Astrocyte (in vitro differentiated cells and primary cell): ENCODE data around the gene PNLIP. TPM values are rescaled to one million over a fixed set of nuclear protein-coding genes. Genes with fewer than 3 reads are reported as not detected.

Experiments
- DNase-seq: peaks from one replicate; pipeline ENCODE4 v3.0.0-alpha.2; 2010; ENCODE audit warnings: low read depth
- FAIRE-seq: peaks from 2 replicates; lab custom pipeline; 2011; peaks lifted over from hg19 to GRCh38; lab: Jason Lieb, UNC
- H2AFZ ChIP-seq: 2 replicates; pipeline ENCODE4 v1.6.0; 2012; ENCODE audit warnings: low read depth, low read length, inconsistent platforms
- H3K27ac ChIP-seq: 2 replicates; pipeline ENCODE4 v1.5.1; 2011; ENCODE audit warnings: low read depth, low read length, inconsistent platforms
- H3K27me3 ChIP-seq: 2 replicates; pipeline ENCODE4 v1.6.0; 2011; ENCODE audit warnings: low read length, inconsistent platforms; ENCODE audit not compliant: insufficient read depth
- H3K36me3 ChIP-seq: 2 replicates; pipeline ENCODE4 v1.5.1; 2011; ENCODE audit warnings: low read length, inconsistent platforms; ENCODE audit not compliant: insufficient read depth
- H3K4me1 ChIP-seq: 2 replicates; pipeline ENCODE4 v1.5.1; 2011; ENCODE audit warnings: low read length, inconsistent platforms; ENCODE audit not compliant: insufficient read depth
- H3K4me2 ChIP-seq: 2 replicates; pipeline ENCODE4 v1.6.0; 2012; ENCODE audit warnings: low read length, inconsistent platforms
- H3K4me3 ChIP-seq: 2 replicates; pipeline ENCODE4 v1.5.1; 2011; ENCODE audit warnings: low read depth, mild to moderate bottlenecking, low read length, inconsistent platforms; ENCODE audit not compliant: insufficient read depth
- H3K79me2 ChIP-seq: 2 replicates; pipeline ENCODE4 v1.6.0; 2012; ENCODE audit warnings: mild to moderate bottlenecking, low read length, inconsistent platforms; ENCODE audit not compliant: insufficient read depth
- H3K9ac ChIP-seq: 2 replicates; pipeline ENCODE4 v1.6.0; 2012; ENCODE audit warnings: mild to moderate bottlenecking, low read length, inconsistent platforms
- H3K9me3 ChIP-seq: 2 replicates; pipeline ENCODE4 v1.5.1; 2012; ENCODE audit warnings: low read depth, mild to moderate bottlenecking, low read length, inconsistent platforms; ENCODE audit not compliant: insufficient read depth
- H4K20me1 ChIP-seq: 2 replicates; pipeline ENCODE4 v1.6.0; 2012; ENCODE audit warnings: low read length, inconsistent platforms; ENCODE audit not compliant: insufficient read depth
- H3K27ac Mint-ChIP-seq: one replicate; pipeline ENCODE4 v1.8.0; 2021; ENCODE audit warnings: mild to moderate bottlenecking, mixed read lengths; ENCODE audit not compliant: unreplicated experiment
- H3K27me3 Mint-ChIP-seq: one replicate; pipeline ENCODE4 v1.8.0; 2021; ENCODE audit warnings: low read depth, mixed read lengths; ENCODE audit not compliant: unreplicated experiment
- H3K36me3 Mint-ChIP-seq: one replicate; pipeline ENCODE4 v1.8.0; 2021; ENCODE audit warnings: low read depth, mixed read lengths; ENCODE audit not compliant: unreplicated experiment
- H3K4me1 Mint-ChIP-seq: one replicate; pipeline ENCODE4 v1.8.0; 2021; ENCODE audit warnings: low read depth, mixed read lengths; ENCODE audit not compliant: unreplicated experiment
- H3K4me3 Mint-ChIP-seq: one replicate; pipeline ENCODE4 v1.8.0; 2021; ENCODE audit warnings: mild to moderate bottlenecking, moderate library complexity, mixed read lengths; ENCODE audit not compliant: unreplicated experiment
- H3K9me3 Mint-ChIP-seq: one replicate; pipeline ENCODE4 v1.8.0; 2021; ENCODE audit warnings: mild to moderate bottlenecking, mixed read lengths; ENCODE audit not compliant: unreplicated experiment
- CTCF ChIP-seq: IDR thresholded peaks from 2 replicates; pipeline ENCODE4 v1.5.1; 2011; ENCODE audit warnings: low read depth, mild to moderate bottlenecking, inconsistent platforms, low read length, moderate library complexity; ENCODE audit not compliant: insufficient read depth
- EZH2 ChIP-seq: IDR thresholded peaks from 2 replicates; pipeline ENCODE4 v1.6.1; 2012; ENCODE audit warnings: mild to moderate bottlenecking, low read length, inconsistent platforms; ENCODE audit not compliant: insufficient read depth
- total RNA-seq: library from RNA; stranded (reverse); gene quantifications from 2 replicates; pipeline ENCODE4 v1.2.1, GENCODE V29; 2021

Gene PNLIP
- total RNA-seq, 1 donor from 2014 or later = not detected

GRCh38 chr10:116522803-116523381 is 22.8 kb upstream of the PNLIP start:
- no peaks in the 10 kb centered on the region for H3K36me3 ChIP-seq
- no peak overlapping the region for H3K9ac ChIP-seq
- H2AFZ ChIP-seq = no peak overlapping the region
- H3K4me1 Mint-ChIP-seq = peaks cover 12% of the 10 kb centered on the region
- H3K36me3 Mint-ChIP-seq = no peaks in the 10 kb centered on the region
- no peak overlapping the region for H3K4me2 ChIP-seq
- no peaks in the 10 kb centered on the region for H4K20me1 ChIP-seq
- FAIRE-seq (no peak), DNase-seq (no peak)
- H3K4me3 ChIP-seq = no peak overlapping the region
- H3K4me1 ChIP-seq = no peaks in the 10 kb centered on the region
- no peak overlapping the region for H3K4me3 Mint-ChIP-seq
- H3K9me3 Mint-ChIP-seq = no peaks in the 10 kb centered on the region
- no peaks in the 10 kb centered on the region for H3K79me2 ChIP-seq
- no peak for TF ChIP-seq CTCF
- no peak for TF ChIP-seq EZH2
- H3K27me3 ChIP-seq = no peaks in the 10 kb centered on the region
- no peaks in the 10 kb centered on the region for H3K27me3 Mint-ChIP-seq
- no peaks in the 10 kb centered on the region for H3K9me3 ChIP-seq
- H3K27ac ChIP-seq = no peak overlapping the region
- H3K27ac Mint-ChIP-seq = peak overlapping the region; percentile 47

GRCh38 chr10:116524736-116525135 is 21.0 kb upstream of the PNLIP start:
- no peak overlapping the region for H2AFZ ChIP-seq
- H4K20me1 ChIP-seq = no peaks in the 10 kb centered on the region
- H3K4me3 ChIP-seq = no peak overlapping the region
- no peaks in the 10 kb centered on the region for H3K9me3 ChIP-seq
- H3K27me3 Mint-ChIP-seq = peaks cover 4% of the 10 kb centered on the region
- no peak for TF ChIP-seq EZH2
- TF ChIP-seq CTCF = no peak
- DNase-seq (no peak), FAIRE-seq (no peak)
- no peak overlapping the region for H3K4me2 ChIP-seq
- H3K9ac ChIP-seq = no peak overlapping the region
- H3K79me2 ChIP-seq = no peaks in the 10 kb centered on the region
- peaks cover 18% of the 10 kb centered on the region for H3K4me1 Mint-ChIP-seq
- no peak overlapping the region for H3K27ac Mint-ChIP-seq
- H3K27ac ChIP-seq = no peak overlapping the region
- no peaks in the 10 kb centered on the region for H3K36me3 ChIP-seq
- H3K36me3 Mint-ChIP-seq = no peaks in the 10 kb centered on the region
- H3K4me1 ChIP-seq = no peaks in the 10 kb centered on the region
- H3K9me3 Mint-ChIP-seq = peaks cover 3% of the 10 kb centered on the region
- H3K4me3 Mint-ChIP-seq = no peak overlapping the region
- no peaks in the 10 kb centered on the region for H3K27me3 ChIP-seq

- Histone ChIP-seq H3K4me1 (no peaks in the 10 kb centered on the region), H3K27me3 (no peaks in the 10 kb centered on the region), H3K4me2 (no peak overlapping the region), H3K4me3 (no peak overlapping the region), H3K36me3 (no peaks in the 10 kb centered on the region), H3K9me3 (no peaks in the 10 kb centered on the region), H2AFZ (no peak overlapping the region), H4K20me1 (no peaks in the 10 kb centered on the region), H3K9ac (no peak overlapping the region), H3K27ac (no peak overlapping the region), H3K79me2 (no peaks in the 10 kb centered on the region)
- no peak overlapping the region for H3K27ac Mint-ChIP-seq
- H3K27me3 Mint-ChIP-seq = peaks cover 4% of the 10 kb centered on the region
- FAIRE-seq = no peak
- no peak for TF ChIP-seq EZH2
- DNase-seq = no peak
- peaks cover 3% of the 10 kb centered on the region for H3K9me3 Mint-ChIP-seq
- H3K36me3 Mint-ChIP-seq = no peaks in the 10 kb centered on the region
- no peak overlapping the region for H3K4me3 Mint-ChIP-seq
- H3K4me1 Mint-ChIP-seq = peaks cover 18% of the 10 kb centered on the region
Observed at GRCh38 chr10:116526219-116526618, 19.5 kb upstream of the PNLIP start.
